Measurements from ENCODE around the gene RPL34.

RPL34 gene

GRCh38 chr4:108624263-108625056, 4.1 kb downstream of the RPL34 start:
- no peak for DNase-seq

- no peak for DNase-seq
Measured at GRCh38 chr4:108626056-108626455, 5.7 kb downstream of the RPL34 start.

- no peak for DNase-seq
Measured at GRCh38 chr4:108628411-108628810, 8.0 kb downstream of the RPL34 start.

- no peak for DNase-seq
Measured at GRCh38 chr4:108635070-108635655, 14.8 kb downstream of the RPL34 start.

GRCh38 chr4:108636246-108636645, 15.9 kb downstream of the RPL34 start:
- no peak for DNase-seq

GRCh38 chr4:108637856-108638255, 17.5 kb downstream of the RPL34 start:
- no peak for DNase-seq

- DNase-seq, result no peak
Measured at GRCh38 chr4:108644237-108644636, 23.9 kb downstream of the RPL34 start.

GRCh38 chr4:108646706-108647105, 26.3 kb downstream of the RPL34 start:
- no peak for DNase-seq

- DNase-seq, result no peak
Measured at GRCh38 chr4:108649863-108650211, 29.5 kb downstream of the RPL34 start.

- DNase-seq, result peak; percentile 92
Measured at GRCh38 chr4:108650212-108651013, 30.0 kb downstream of the RPL34 start, which contains the start of gene OSTC. TSS of gene OSTC (plus strand) at chr4:108650599. CDS start at chr4:108650656, 57 bp downstream.

- no peak for DNase-seq
Measured at GRCh38 chr4:108651014-108651791, 30.8 kb downstream of the RPL34 start.

- DNase-seq, result no peak
Measured at GRCh38 chr4:108662629-108663028, 42.3 kb downstream of the RPL34 start.

- DNase-seq, result no peak
Measured at GRCh38 chr4:108674356-108674977, 54.1 kb downstream of the RPL34 start.

All from NCI-H345 (cell line).